HepG2 (cell line): ENCODE data around the gene OSBPL1A. TPM values are rescaled to one million over a fixed set of nuclear protein-coding genes. Genes with fewer than 3 reads are reported as not detected.

Experiments used
- ATAC-seq: fragments of 200-7000 bp; cut with Tn5 transposase; 3 replicates; pipeline ENCODE4 v1.9.1; 2020; ENCODE audit warnings: mild to moderate bottlenecking, moderate library complexity
- BruUV-seq: library from RNA; stranded (reverse); fragments of 400-500 nt; replicated peaks from 2 replicates; lab custom pipeline; 2021; lab: Mats Ljungman, UMichigan
- CTCF ChIA-PET: fragments of 300-600 bp; formaldehyde crosslinking; extraction: SDS; loops from one replicate; lab custom pipeline; 2021; ENCODE audit warnings: low total read pairs, inconsistent platforms, low intra/inter-chr PET ratio; lab: Yijun Ruan, JAX
- POLR2A ChIA-PET: fragments of 350-600 bp; sonication (Branson Sonifier 250); formaldehyde crosslinking; loops from one replicate; lab custom pipeline; 2020; ENCODE audit warnings: antibody characterized with exemption, inconsistent platforms; lab: Yijun Ruan, JAX
- DNase-seq: peaks from one replicate; pipeline ENCODE4 v3.0.0-alpha.2; 2015; ENCODE audit warnings: low spot score
- FAIRE-seq: peaks from 3 replicates; lab custom pipeline; 2011; peaks lifted over from hg19 to GRCh38; lab: Jason Lieb, UNC
- H2AFZ ChIP-seq: one replicate; pipeline ENCODE4 v1.6.1; 2011; ENCODE audit warnings: low read length, inconsistent platforms
- H3K27ac ChIP-seq: fragments of 300-600 bp; 3 replicates; pipeline ENCODE4 v1.8.0; 2011; ENCODE audit warnings: mixed run types, mild to moderate bottlenecking, mixed read lengths, low read length, inconsistent platforms; ENCODE audit not compliant: insufficient read depth; ENCODE audit errors: extremely low read length
- H3K27me3 ChIP-seq, 2 experiments: fragments of 200-600 bp in 1 of 2; 2 replicates in 1 of 2; 3 replicates in 1 of 2; pipeline versions ENCODE4 v1.6.0 to v1.8.0; 2011; ENCODE audit warnings: low read length in 2 of 2, mild to moderate bottlenecking in 2 of 2, moderate library complexity in 2 of 2, inconsistent platforms in 1 of 2; ENCODE audit not compliant: insufficient read depth in 2 of 2, control insufficient read depth in 1 of 2
- H3K36me3 ChIP-seq, 2 experiments: fragments of 200-600 bp in 1 of 2; replicated peaks in 1 of 2; 2 replicates in 1 of 2; 3 replicates in 1 of 2; pipeline versions ENCODE4 v1.5.1 to v1.8.0; 2011; ENCODE audit warnings: low read length in 2 of 2, inconsistent platforms in 1 of 2; ENCODE audit not compliant: insufficient read depth in 2 of 2, control insufficient read depth in 1 of 2
- H3K4me1 ChIP-seq: 2 replicates; pipeline ENCODE4 v1.5.1; 2012; ENCODE audit warnings: low read length, inconsistent platforms; ENCODE audit not compliant: insufficient read depth
- H3K4me2 ChIP-seq: 2 replicates; pipeline ENCODE4 v1.6.0; 2011; ENCODE audit warnings: low read depth, low read length, inconsistent platforms
- H3K4me3 ChIP-seq, 3 experiments: fragments of 200-600 bp in 1 of 3; sonication (generic), shearing (Covaris generic) in 1 of 3; replicated peaks in 1 of 3; 2 replicates each; pipeline ENCODE4 v1.5.1; 2011 to 2016; ENCODE audit warnings: low read length in 3 of 3, inconsistent platforms in 2 of 3, low read depth in 2 of 3, mild to moderate bottlenecking in 2 of 3, control low read depth in 1 of 3, mixed read lengths in 1 of 3; ENCODE audit not compliant: insufficient read depth in 1 of 3
- H3K79me2 ChIP-seq: one replicate; pipeline ENCODE4 v1.6.1; 2011; ENCODE audit warnings: low read length, inconsistent platforms; ENCODE audit not compliant: insufficient read depth
- H3K9ac ChIP-seq: 2 replicates; pipeline ENCODE4 v1.6.0; 2011; ENCODE audit warnings: mild to moderate bottlenecking, low read depth, low read length, inconsistent platforms; ENCODE audit not compliant: insufficient read depth
- H3K9me3 ChIP-seq: 2 replicates; pipeline ENCODE4 v1.5.1; 2012; ENCODE audit warnings: mild to moderate bottlenecking, low read length
- H4K20me1 ChIP-seq: 2 replicates; pipeline ENCODE4 v1.6.0; 2011; ENCODE audit warnings: inconsistent platforms, mild to moderate bottlenecking, low read length, moderate library complexity; ENCODE audit not compliant: insufficient read depth
- BRCA1 ChIP-seq: sonication (generic); formaldehyde crosslinking; IDR thresholded peaks from 2 replicates; pipeline ENCODE4 v1.4.0; 2020; ENCODE audit warnings: missing genetic modification reagents
- GATAD1 ChIP-seq: IDR thresholded peaks from 2 replicates; pipeline ENCODE4 v1.6.1; 2016; ENCODE audit warnings: missing genetic modification reagents, missing compliant biosample characterization
- IRX3 ChIP-seq: sonication (generic); formaldehyde crosslinking; IDR thresholded peaks from 2 replicates; pipeline ENCODE4 v1.8.1; 2023; ENCODE audit warnings: mild to moderate bottlenecking, low read depth, missing genetic modification reagents, borderline replicate concordance
- MED13 ChIP-seq: sonication (generic); formaldehyde crosslinking; IDR thresholded peaks from 2 replicates; pipeline ENCODE4 v1.5.0; 2020; ENCODE audit warnings: missing genetic modification reagents
- MIXL1 ChIP-seq: IDR thresholded peaks from 2 replicates; pipeline ENCODE4 v1.6.1; 2016
- NFYB ChIP-seq: sonication (generic); formaldehyde crosslinking; IDR thresholded peaks from 2 replicates; pipeline ENCODE4 v1.4.0; 2020; ENCODE audit warnings: missing genetic modification reagents
- ONECUT2 ChIP-seq: sonication (generic); formaldehyde crosslinking; IDR thresholded peaks from 2 replicates; pipeline ENCODE4 v1.4.0; 2020; ENCODE audit warnings: missing genetic modification reagents
- PITX1 ChIP-seq: sonication (generic); formaldehyde crosslinking; IDR thresholded peaks from 2 replicates; pipeline ENCODE4 v1.5.1; 2020; ENCODE audit warnings: mild to moderate bottlenecking, missing genetic modification reagents
- TMF1 ChIP-seq: sonication (generic); formaldehyde crosslinking; IDR thresholded peaks from 2 replicates; pipeline ENCODE4 v1.8.1; 2022; ENCODE audit warnings: low read depth, missing genetic modification reagents
- ZNF710 ChIP-seq: sonication (generic); formaldehyde crosslinking; IDR thresholded peaks from 2 replicates; pipeline ENCODE4 v1.5.0; 2020; ENCODE audit warnings: mild to moderate bottlenecking, missing genetic modification reagents, borderline replicate concordance
- ZNF724P ChIP-seq: sonication (generic); formaldehyde crosslinking; IDR thresholded peaks from 2 replicates; pipeline ENCODE4 v1.8.0; 2022; ENCODE audit warnings: missing genetic modification reagents, borderline replicate concordance
- ZNF816 ChIP-seq: sonication (generic); formaldehyde crosslinking; IDR thresholded peaks from 2 replicates; pipeline ENCODE4 v1.8.0; 2022; ENCODE audit warnings: missing genetic modification reagents, mild to moderate bottlenecking, borderline replicate concordance
- WGBS: methylation state at CpG from one replicate; pipeline ENCODE4 v1.1.6; 2017; ENCODE audit warnings: low lambda C conversion rate; 5-methylcytosine and 5-hydroxymethylcytosine counted together
- in situ Hi-C: cut with HindIII; loops from 2 replicates; pipeline ENCODE4 v1.10.0; 2017; ENCODE audit warnings: low pct_unique_long_range_greater_than_20kb; ENCODE audit not compliant: extremely low pct_ligation_motif_present
- intact Hi-C: fragments of 100-400 bp; cut with micrococcal nuclease; formaldehyde crosslinking; loops from one replicate; pipeline ENCODE4 v1.10.0; 2022; ENCODE audit not compliant: unreplicated experiment
- polyA plus RNA-seq, 8 experiments: library from polyadenylated mRNA; depleted of rRNA in 3 of 8; stranded (reverse) in 7 of 8; unstranded in 1 of 8; fragments of >200 nt; fragmentation: Illumina TruSeq in 4 of 8; extraction: Trizol in 4 of 8; gene quantifications; 2 replicates each; pipeline versions ENCODE4 v1.2.1 to v1.2.3, GENCODE V29; 2011 to 2016; ENCODE audit warnings: low read depth in 4 of 8, missing spikeins in 1 of 8, mixed read lengths in 1 of 8; ENCODE audit not compliant: insufficient read depth in 1 of 8
- total RNA-seq, 5 experiments: library from RNA; depleted of rRNA; stranded (reverse); fragments of >200 nt; fragmentation: Illumina TruSeq; extraction: Trizol; gene quantifications; 2 replicates each; pipeline ENCODE4 v1.2.3, GENCODE V29; 2016; ENCODE audit warnings: low read depth in 1 of 5
- TF ChIP-seq, protein P1 (sequence below): sonication (generic); formaldehyde crosslinking; IDR thresholded peaks from 2 replicates; pipeline ENCODE4 v1.4.0; 2020; ENCODE audit warnings: low read depth, mild to moderate bottlenecking, missing genetic modification reagents
- TF ChIP-seq, protein P2 (sequence below): sonication (generic); formaldehyde crosslinking; conservative IDR thresholded peaks from 2 replicates; pipeline ENCODE4 v1.8.1; 2023; ENCODE audit warnings: missing genetic modification reagents

OSBPL1A gene
- total and polyA plus RNA-seq, 2 of the 13 experiments (the other 11 are each of a cell fraction or from before 2014, with no cell fraction given), result 0.02 TPM; not detected in 1

DNA sequence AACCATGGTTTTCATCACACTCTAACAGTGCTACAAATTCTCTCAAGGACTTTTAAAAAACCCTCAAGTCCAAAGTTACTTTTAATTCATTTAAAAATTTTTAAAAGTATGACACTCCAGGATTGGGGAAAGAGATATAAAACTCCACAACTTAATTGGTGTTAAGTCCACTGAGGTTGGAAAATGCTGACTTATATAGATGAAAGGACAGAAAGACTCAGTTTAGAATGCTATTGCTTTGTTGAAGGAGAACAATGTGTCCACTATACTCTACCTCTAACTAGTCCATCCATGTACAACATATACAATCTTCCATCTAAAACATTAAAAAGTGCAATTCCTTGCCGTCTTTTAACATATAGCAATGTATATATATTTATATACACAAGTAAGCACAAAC, 217.6 kb downstream of the OSBPL1A start:
- CTCF ChIA-PET, result no interaction called here

GRCh38 chr18:24177499-24178133, 220.0 kb downstream of the OSBPL1A start:
- no peak for FAIRE-seq
- Histone ChIP-seq H3K36me3 (no peaks in the 10 kb centered on the region), H3K79me2 (no peaks in the 10 kb centered on the region), H4K20me1 (no peaks in the 10 kb centered on the region), H3K9me3 (no peaks in the 10 kb centered on the region), H3K27me3 (peaks cover 1 to 4% of the 10 kb centered on the region in 2 experiments; a peak in 2 of 5 replicates), H3K4me2 (no peak overlapping the region), H3K9ac (no peak overlapping the region), H3K4me1 (no peaks in the 10 kb centered on the region), H3K4me3 (no peak overlapping the region), H2AFZ (no peak overlapping the region), H3K27ac (no peak overlapping the region)
- 23% methylated on average over 5 of the region's 5 CpGs for whole genome bisulfite sequencing
- no TSS peak for BruUV-seq
- CTCF ChIA-PET, result interaction anchor here (1.7 kb wide), 1 partner anchor 311 kb away, joined by 10 read pairs; no protein-coding TSS in a partner anchor
- in situ Hi-C loops (loop anchor here (5.0 kb wide), 1 partner anchor 310 kb away; no protein-coding TSS in a partner anchor), intact Hi-C loops (loop anchor here (2.0 to 10.0 kb wide), 3 partner anchors 97 to 311 kb away; no protein-coding TSS in a partner anchor)
- no peak for DNase-seq
- no peak for ATAC-seq
- POLR2A ChIA-PET, result no interaction called here
- TF ChIP-seq ZNF710 (CRISPR knock-in tag) (no peak), BRCA1 (CRISPR knock-in tag) (no peak), TMF1 (CRISPR knock-in tag) (no peak), GATAD1 (no peak), MED13 (CRISPR knock-in tag) (no peak), ZNF724P (CRISPR knock-in tag) (no peak)
- TF ChIP-seq, protein P1, sequence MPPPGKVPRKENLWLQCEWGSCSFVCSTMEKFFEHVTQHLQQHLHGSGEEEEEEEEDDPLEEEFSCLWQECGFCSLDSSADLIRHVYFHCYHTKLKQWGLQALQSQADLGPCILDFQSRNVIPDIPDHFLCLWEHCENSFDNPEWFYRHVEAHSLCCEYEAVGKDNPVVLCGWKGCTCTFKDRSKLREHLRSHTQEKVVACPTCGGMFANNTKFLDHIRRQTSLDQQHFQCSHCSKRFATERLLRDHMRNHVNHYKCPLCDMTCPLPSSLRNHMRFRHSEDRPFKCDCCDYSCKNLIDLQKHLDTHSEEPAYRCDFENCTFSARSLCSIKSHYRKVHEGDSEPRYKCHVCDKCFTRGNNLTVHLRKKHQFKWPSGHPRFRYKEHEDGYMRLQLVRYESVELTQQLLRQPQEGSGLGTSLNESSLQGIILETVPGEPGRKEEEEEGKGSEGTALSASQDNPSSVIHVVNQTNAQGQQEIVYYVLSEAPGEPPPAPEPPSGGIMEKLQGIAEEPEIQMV, result no peak

More for the DNA sequence above, 217.6 kb downstream of the OSBPL1A start:
- DNase-seq, result no peak
- BruUV-seq, result no TSS peak
- Histone ChIP-seq H3K9me3 (no peaks in the 10 kb centered on the region), H3K4me2 (no peak overlapping the region), H3K27me3 (peaks cover 1 to 4% of the 10 kb centered on the region in 2 experiments; a peak in 2 of 5 replicates), H3K4me1 (no peaks in the 10 kb centered on the region), H3K79me2 (no peaks in the 10 kb centered on the region), H3K4me3 (no peak overlapping the region), H3K36me3 (no peaks in the 10 kb centered on the region), H4K20me1 (no peaks in the 10 kb centered on the region), H2AFZ (no peak overlapping the region), H3K27ac (no peak overlapping the region), H3K9ac (no peak overlapping the region)
- ATAC-seq, result no peak
- POLR2A ChIA-PET, result no interaction called here
- intact Hi-C loops (no loop called here), in situ Hi-C loops (no loop called here)
- TF ChIP-seq IRX3 (CRISPR knock-in tag) (no peak), ONECUT2 (CRISPR knock-in tag) (no peak), ZNF816 (no peak), MIXL1 (CRISPR knock-in tag) (no peak), NFYB (CRISPR knock-in tag) (no peak), PITX1 (CRISPR knock-in tag) (no peak)
- TF ChIP-seq, protein P2, sequence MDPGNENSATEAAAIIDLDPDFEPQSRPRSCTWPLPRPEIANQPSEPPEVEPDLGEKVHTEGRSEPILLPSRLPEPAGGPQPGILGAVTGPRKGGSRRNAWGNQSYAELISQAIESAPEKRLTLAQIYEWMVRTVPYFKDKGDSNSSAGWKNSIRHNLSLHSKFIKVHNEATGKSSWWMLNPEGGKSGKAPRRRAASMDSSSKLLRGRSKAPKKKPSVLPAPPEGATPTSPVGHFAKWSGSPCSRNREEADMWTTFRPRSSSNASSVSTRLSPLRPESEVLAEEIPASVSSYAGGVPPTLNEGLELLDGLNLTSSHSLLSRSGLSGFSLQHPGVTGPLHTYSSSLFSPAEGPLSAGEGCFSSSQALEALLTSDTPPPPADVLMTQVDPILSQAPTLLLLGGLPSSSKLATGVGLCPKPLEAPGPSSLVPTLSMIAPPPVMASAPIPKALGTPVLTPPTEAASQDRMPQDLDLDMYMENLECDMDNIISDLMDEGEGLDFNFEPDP, result no peak
- 8% methylated on average over 1 of the region's 1 CpG for WGBS
- no peak for FAIRE-seq
